Hepatocyte (in vitro differentiated cells): ENCODE measurements around the gene PWWP2A.

Experiments used
- CTCF ChIP-seq: fragments of 200-600 bp; sonication (generic); IDR thresholded peaks from 2 replicates; pipeline ENCODE4 v1.5.1; 2016; ENCODE audit warnings: antibody characterized with exemption, mild to moderate bottlenecking; ENCODE audit not compliant: poor library complexity
- EZH2 ChIP-seq: fragments of 200-600 bp; sonication (generic); IDR thresholded peaks from 2 replicates; pipeline ENCODE4 v1.6.1; 2016; ENCODE audit warnings: antibody characterized with exemption, mild to moderate bottlenecking, borderline replicate concordance

GRCh38 chr5:160084144-160084543 is 35.1 kb downstream of the PWWP2A start:
- TF ChIP-seq EZH2 (no peak), CTCF (no peak)
